GM12865 (cell line): Measurements from ENCODE around the gene ALDH4A1.

Experiments used
- DNase-seq: peaks from one replicate; pipeline ENCODE4 v3.0.0; 2010; ENCODE audit warnings: low read depth
- H3K4me3 ChIP-seq: 2 replicates; pipeline ENCODE4 v1.5.1; 2011; ENCODE audit warnings: mild to moderate bottlenecking, low read depth, low read length, control low read depth
- TF ChIP-seq, protein P1 (sequence below): IDR thresholded peaks from 2 replicates; pipeline ENCODE4 v1.5.1; 2011; ENCODE audit warnings: low read length, control low read depth, low read depth, inconsistent platforms; ENCODE audit not compliant: insufficient read depth; ENCODE audit errors: missing control alignments

ALDH4A1 gene

DNA sequence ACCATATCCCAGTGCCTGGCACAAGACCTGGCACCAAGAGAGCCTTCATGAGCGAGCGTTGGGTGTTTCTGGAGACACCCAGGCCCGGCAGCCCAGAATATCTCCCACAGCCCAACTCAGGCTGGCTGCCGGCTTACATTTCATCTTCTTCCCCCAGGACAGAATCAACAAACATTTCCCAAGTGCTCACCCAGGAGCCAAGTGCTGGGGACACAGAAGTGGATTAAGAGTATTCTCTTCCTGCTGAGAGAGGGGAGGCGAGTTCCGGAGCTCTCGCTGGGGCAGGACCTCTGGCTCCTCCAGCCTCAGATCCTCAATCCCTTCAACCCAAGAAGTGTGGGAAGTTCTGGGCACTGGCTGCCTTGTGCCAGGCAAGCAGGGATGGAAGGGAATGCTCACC, 30.5 kb upstream of the ALDH4A1 start:
- H3K4me3 ChIP-seq = no peak overlapping the region
- TF ChIP-seq, protein P1, sequence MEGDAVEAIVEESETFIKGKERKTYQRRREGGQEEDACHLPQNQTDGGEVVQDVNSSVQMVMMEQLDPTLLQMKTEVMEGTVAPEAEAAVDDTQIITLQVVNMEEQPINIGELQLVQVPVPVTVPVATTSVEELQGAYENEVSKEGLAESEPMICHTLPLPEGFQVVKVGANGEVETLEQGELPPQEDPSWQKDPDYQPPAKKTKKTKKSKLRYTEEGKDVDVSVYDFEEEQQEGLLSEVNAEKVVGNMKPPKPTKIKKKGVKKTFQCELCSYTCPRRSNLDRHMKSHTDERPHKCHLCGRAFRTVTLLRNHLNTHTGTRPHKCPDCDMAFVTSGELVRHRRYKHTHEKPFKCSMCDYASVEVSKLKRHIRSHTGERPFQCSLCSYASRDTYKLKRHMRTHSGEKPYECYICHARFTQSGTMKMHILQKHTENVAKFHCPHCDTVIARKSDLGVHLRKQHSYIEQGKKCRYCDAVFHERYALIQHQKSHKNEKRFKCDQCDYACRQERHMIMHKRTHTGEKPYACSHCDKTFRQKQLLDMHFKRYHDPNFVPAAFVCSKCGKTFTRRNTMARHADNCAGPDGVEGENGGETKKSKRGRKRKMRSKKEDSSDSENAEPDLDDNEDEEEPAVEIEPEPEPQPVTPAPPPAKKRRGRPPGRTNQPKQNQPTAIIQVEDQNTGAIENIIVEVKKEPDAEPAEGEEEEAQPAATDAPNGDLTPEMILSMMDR = no peak
- no peak for DNase-seq

DNA sequence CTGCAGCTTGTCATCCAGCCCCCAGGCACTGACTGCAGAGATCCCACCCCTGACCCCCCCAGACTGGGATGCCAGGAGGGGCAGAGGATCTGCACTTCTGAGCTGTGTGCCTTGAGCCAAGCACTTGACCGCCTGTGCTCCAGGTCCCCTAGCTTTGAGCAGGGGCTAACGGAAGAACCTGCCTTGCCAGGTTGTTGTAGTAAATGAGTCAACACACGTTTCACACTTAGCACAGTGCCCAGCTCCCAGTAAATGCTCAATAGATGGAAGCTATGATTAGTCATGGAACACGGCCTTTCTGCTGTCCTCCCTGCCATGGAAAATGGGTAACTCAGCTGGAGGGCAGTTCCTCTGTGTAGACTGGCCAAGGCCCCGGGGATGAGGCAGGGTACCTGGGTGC, 30.0 kb upstream of the ALDH4A1 start:
- TF ChIP-seq, protein P1 = no peak
- DNase-seq = no peak
- no peak overlapping the region for H3K4me3 ChIP-seq

DNA sequence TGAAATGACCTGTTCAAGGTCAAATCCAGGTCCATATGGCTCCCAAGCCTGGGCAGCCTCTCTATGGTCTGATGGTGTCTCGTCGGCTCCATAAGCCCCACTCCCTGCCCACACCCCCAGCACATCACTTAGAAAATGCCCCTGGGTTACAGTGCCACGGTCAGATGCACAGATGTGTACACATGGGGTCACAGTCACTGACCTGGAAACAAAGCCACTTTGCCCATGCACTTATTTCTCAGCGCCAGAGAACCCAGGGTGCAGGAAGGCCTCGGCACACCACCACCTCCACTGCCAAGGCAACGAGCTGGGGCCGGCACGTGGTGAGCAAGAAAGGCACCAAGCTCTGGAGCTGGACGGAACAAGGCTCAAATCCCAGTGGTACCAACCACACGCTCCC, 29.4 kb upstream of the ALDH4A1 start:
- TF ChIP-seq, protein P1 = no peak
- DNase-seq = peak; percentile 28
- no peak overlapping the region for H3K4me3 ChIP-seq

DNA sequence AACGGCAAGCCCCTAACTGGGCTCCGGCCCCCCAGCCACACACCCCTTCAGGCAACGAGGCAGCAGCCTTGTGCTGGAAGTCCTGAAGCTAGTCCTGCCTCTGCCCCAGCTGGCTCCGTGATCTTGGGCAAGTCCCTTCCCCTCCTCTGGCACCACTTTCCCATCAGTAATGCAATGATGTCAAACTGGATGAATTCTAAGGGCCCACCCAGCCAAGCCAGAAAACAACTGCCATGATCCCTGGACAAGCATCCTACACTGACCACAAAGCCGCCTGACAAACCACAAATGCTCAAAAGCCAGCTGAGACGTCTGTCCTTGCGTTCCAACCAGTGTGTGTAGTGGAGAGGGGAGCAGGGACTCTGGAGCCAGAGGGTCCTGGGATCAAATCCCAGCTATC, 27.3 kb upstream of the ALDH4A1 start:
- DNase-seq = no peak
- H3K4me3 ChIP-seq = no peak overlapping the region
- TF ChIP-seq, protein P1 = no peak

DNA sequence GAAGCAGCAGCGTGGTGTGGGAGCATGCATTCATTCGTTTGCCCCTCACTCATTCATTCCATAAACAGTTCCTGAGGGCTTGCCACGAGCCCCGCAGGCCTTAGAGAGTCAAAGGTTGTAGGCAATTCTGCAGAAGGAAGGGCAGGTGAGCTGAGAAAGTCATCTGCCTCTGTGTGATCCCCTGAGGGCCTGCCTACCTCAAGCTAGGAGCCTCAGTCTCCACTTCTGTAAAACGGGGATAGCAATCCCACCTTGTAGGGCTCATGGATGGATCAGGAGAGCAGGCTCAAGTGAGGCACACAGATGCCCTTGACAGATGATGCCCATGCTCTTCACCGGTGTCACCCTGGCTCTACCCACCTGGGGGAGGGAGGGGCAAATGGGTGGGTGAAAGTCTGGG, 26.6 kb upstream of the ALDH4A1 start:
- no peak for DNase-seq

DNA sequence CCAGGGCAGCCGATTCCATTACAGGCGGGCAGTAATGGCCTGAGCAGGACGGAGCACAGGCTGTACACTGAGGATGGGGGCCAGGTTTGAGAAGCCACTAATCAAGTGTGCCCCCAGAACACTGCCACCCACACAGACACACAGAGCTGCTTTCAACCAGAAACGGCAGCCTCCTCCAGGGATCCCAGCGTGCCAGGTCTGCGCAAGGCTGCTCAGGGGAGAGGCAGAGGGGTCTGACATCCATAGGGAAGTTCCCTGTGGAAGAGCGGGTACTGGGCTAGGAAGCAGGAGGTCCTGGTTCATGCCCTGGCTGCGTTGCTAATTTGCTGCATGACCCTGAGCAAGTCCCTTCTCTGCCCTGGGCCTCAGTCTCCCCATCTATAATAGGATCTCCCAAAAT, 26.1 kb upstream of the ALDH4A1 start:
- TF ChIP-seq, protein P1 = no peak
- no peak for DNase-seq
- H3K4me3 ChIP-seq = peak overlapping the region; percentile 56; the same call in 1 of the 2 replicates

More for the DNA sequence above, 26.6 kb upstream of the ALDH4A1 start:
- H3K4me3 ChIP-seq = no peak overlapping the region
- TF ChIP-seq, protein P1 = no peak

DNA sequence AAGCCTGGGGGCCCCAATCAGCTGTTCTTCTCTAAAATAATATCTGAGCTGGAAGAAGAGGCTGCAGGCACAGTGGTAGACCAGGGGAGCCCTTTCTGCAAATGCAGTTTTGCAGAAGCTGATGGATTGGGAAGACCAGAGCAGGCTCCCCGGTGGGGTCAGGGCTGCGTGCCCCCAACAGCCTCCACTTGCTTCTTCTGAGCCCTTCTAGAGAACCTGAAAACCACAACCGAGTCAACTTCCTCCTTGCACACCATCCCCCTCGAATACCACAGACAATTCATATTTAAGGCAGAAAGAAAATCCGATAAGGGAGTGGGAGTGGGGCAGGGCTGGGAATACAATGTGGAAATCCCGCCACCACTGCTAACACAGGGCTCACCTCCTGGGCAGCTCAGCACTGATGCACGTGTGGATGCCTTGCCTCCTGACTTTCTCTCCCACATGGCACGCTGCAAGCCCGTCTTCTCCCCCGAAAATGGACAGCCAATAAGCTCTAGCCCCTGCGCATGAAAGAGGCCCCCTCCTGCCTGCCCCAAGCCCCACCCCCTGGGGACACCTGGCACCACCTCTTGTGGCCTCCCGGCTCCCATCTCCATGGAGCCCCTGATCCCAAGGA, 25.4 kb upstream of the ALDH4A1 start:
- peak; percentile 72 for DNase-seq
- H3K4me3 ChIP-seq = peak overlapping the region; percentile 56
- TF ChIP-seq, protein P1 = no peak
